CD4-positive, alpha-beta T cell treated with Interleukin-2 at 100 ng/mL for 4 hours (primary cell): ENCODE data around the gene HSPG2.

Experiments
- DNase-seq: peaks from one replicate; pipeline ENCODE4 v3.0.0-alpha.2; 2020; ENCODE audit warnings: low spot score

The HSPG2 gene

GRCh38 chr1:21879928-21880618, 57.0 kb downstream of the HSPG2 start:
- no peak for DNase-seq

GRCh38 chr1:21878840-21879478, 58.2 kb downstream of the HSPG2 start:
- DNase-seq: no peak

DNA sequence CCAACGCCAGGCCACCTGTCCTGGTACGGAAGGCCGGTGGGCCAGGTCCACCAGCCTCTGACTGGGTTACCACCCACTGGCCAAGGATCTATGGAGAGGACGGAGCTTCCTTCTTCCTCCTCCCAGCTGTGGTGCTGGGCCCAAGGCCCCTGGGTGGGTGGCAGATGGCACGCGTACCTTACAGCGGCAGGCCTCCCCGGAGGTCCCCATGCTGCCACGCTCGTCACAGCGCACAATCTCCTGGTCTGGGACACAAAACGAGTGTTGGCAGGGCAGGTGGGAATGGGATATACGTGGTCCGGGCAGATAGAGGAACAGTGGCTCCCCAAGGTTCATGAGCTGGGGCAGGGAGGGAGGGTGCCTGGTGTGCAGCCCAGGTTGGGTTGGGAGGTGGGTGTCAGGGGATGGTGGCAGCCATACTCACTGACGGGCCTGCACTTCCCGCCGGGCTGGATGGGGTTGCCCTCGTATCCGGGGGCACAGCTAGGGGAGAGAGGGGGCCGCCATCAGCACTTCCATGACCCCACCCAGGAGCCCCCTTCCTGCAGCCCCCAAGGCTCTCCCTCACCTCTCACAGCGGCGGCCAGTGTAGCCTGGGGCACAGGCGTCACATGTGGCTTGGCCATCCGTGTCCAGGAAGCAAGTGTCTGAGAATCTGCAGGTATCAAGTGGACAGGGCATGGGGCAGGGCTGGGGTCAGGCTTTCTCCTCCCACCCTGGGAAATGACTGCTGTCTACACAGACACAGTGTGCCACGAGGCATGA, 58.9 kb downstream of the HSPG2 start:
- DNase-seq: no peak

DNA sequence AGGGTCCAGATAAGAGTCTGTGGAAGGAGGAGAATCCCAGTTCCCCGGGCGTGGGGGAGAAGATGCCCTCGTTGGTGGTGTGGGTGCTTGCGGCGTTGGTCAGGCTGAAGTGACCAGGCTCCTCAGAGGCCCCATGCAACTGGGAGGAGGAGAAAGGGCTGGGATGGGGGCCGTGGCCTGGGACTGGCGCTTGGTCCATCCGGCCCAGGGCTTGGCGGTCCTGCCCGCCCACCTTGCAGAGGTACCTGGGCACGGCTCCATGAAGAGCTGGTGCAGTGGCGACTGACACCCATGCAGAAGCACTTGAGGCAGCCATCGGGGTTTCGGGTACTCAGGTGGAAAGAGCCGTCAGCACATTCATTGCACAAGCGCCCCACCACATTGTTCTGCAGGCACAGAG, 60.8 kb downstream of the HSPG2 start:
- DNase-seq: no peak

- no peak for DNase-seq
Observed at GRCh38 chr1:21875621-21876063, 61.5 kb downstream of the HSPG2 start.

GRCh38 chr1:21874778-21875547, 62.1 kb downstream of the HSPG2 start:
- DNase-seq: no peak

- DNase-seq: no peak
Observed at GRCh38 chr1:21874328-21874727, 62.8 kb downstream of the HSPG2 start.

DNA sequence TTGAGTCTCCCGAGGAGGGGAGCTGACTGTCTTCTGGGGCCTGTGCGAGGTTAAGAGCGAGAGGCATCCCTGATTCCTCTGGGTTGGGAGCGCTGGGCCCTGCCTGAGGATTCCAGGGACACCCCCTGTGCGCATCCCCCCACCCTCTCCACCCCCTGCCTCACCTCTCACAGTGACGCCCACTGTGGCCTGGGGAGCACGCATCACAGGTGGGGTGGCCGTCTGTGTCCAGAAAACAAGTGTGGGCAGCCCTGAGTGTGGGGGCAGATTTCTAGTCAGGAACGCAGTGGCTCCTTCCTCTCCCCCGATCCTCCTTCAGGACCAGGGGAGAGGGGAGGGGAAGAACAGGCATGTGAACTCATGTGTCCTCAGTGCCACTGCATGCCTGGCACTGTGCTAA, 63.3 kb downstream of the HSPG2 start:
- DNase-seq: no peak

- no peak for DNase-seq
Observed at GRCh38 chr1:21873174-21873573, 63.9 kb downstream of the HSPG2 start.

DNA sequence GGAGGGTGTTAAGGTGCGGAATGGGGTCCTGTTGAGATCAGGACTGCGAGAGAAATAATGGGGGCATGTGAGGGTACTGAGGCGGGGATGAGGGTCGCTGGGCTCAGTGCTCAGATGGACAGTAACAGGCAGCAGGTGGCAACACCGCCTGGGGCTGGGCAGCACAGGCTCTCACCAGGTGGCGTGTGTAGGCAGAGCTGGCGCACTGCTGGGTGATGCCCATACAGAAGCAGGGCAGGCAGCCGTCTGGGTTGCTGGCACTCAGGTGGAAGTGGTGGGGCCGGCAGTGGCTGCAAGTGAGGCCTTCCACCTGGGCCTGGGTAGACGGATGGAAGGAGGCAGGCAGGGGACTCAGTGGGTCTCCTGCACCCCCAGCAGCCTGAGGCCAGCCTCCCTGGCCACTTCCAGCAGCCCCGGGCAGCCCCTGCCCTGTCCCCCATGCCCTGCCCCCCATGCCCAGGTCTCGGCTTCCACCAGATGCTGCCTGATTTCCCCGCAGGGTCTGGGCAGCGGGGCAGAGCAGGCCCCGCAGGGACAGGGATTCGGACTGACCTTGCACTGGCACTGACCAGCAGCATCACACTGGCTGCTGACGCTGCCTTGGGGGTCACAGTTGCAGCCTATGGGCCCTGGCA, 64.5 kb downstream of the HSPG2 start:
- no peak for DNase-seq

DNA sequence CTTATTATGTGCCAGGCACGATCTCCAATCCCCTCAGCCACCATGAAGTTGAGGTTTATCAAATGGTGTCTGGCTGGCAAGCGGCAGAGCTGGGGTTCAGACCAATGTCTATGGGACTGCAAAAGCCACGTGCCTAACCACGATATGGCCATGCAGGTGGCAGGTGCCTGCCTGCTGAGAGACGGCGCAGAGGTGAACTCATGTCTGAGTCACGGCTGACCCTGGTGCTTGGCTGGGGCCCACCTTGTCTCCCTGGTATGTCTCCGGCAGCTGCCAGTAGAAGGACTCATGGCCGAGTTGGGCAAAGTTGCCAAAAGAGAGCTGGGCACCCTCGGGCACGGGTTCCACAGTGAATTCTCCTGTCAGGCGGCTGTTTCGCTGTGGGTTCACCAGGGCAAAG, 65.2 kb downstream of the HSPG2 start:
- no peak for DNase-seq

DNA sequence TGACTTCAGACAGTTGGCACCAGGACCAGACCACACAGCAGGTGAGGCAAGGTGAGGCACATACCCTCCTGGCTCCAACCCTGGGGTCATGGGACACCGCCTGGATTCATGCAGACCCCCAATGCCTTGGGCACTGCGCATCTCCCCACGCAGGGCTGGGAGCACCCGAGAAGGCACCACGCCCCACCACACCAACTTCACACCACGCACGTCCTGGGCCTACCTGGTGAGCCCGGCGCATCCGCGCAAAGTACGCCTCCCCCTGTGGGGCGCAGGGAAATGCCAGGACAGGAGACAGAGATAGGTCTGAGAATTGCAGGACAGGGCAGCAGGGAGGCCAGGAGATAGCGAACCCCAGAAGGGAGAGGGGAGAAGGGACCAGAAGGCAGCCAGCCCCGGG, 66.5 kb downstream of the HSPG2 start:
- DNase-seq: no peak

DNA sequence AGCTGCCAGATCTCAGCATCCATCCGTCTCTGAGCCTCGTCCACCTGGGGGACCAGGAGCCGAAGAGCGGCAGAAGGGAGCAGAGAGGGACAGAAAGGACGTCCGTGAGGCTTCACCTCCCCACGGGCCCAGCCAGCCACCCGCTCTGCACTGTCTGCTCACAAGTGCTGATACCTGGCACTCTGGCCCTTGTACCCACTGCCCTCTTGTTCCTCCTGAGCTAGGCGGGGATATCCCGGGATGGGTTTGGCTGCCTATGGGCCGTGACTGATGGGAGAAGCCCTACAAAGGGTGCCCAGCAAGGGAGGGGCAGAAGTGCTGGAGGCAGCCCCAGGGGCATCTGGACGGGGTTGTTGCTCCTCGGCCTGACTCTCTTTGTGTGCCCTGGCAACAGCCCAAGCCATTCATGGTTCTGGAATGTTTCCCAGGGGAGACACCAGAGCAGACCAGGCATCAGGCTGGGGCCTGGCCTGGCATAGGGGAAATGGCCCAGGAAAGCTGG, 67.4 kb downstream of the HSPG2 start:
- DNase-seq: no peak

DNA sequence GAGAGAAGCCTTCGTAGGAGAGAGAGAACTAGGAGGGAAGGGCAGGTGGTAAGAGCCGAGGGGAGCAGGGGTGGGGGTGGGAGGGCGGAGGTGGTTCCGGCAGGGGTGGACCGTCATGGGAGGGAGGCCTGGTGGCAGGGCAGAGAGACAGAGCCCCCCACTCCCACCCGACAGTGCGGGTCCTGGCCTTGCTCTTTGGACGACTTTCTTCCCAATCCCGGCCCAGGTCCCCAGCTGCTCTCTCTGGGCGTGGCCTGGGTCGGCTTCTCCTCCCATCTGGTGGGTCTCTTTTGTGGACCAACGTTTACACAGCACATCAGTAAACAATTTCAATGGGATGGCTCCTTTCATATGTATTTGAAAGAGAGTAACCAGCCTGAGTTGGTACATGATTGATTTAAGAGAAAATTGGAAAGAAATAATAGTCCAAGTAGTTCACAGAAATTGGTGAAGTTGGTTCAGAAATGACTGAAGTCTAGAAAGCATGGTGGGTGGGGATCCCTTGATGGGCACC, 68.1 kb downstream of the HSPG2 start:
- DNase-seq: no peak

- DNase-seq: no peak
Observed at GRCh38 chr1:21868482-21868881, 68.6 kb downstream of the HSPG2 start.

DNA sequence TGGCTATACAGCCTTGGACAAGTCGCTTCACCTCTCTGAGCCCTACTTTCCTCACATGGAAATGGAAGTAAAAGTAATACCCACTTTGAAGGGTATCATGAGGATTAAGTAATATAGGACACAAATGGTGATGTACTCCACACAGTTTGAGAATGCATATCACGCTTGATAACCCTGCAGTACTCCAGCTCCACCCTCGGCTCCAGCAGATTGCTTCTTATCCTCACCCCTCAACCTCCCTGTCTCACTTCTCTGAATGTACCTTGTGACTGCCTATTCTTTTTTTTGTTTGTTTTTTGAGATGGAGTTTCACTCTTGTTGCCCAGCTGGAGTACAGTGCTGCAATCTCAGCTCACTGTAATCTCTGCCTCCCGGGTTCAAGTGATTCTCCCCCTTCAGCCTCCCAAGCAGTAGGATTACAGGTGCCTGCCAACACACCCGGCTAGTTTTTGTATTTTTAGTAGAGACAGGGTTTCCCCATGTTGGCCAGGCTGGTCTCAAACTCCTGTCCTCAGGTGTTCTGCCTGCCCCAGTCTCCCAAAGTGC, 69.6 kb downstream of the HSPG2 start:
- no peak for DNase-seq

- DNase-seq: no peak
Observed at GRCh38 chr1:21866707-21867043, 70.4 kb downstream of the HSPG2 start.

GRCh38 chr1:21865943-21866706, 71.0 kb downstream of the HSPG2 start:
- no peak for DNase-seq

DNA sequence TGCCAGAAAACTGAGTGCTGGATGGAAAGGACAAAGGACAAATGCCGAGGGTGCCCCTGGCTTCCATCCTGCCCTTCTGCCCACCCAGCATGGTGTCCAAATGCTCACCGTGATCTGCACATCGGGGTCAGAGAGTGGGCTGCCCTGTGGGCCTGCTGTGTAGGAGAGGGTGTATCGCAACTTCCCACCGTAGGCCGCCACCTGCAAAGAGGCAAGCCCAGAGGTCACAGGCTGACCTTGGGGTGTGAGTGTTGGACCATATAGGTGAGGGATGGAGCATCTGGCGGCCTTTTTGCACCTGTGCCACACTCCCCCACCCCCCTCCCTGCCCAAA, 71.5 kb downstream of the HSPG2 start:
- no peak for DNase-seq

DNA sequence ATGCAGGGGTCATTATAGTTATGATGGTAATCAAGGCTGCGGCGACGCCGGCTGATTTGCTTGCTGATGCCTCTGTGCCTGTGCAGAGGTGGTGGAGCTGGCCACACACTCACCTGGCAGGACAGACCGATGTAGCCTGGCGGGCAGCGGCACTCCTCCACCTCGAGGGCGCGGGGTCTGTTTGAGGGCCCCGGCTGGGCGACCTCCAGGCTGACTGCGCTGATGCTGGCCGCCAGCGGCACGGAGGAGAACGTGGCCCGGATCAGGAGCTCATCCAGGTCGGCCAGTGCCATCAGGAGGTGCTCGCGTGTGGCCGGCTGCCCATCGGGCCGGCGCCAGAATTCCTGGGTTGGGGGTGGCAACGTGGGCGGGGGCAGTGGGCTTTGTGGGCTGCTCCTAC, 72.4 kb downstream of the HSPG2 start:
- DNase-seq: no peak

- no peak for DNase-seq
Observed at GRCh38 chr1:21863981-21864380, 73.1 kb downstream of the HSPG2 start.
